Astrocyte (in vitro differentiated cells and primary cell): ENCODE results near the gene TBX6. TPM values are rescaled to one million over a fixed set of nuclear protein-coding genes. Genes with fewer than 3 reads are reported as not detected.
A peak's percentile ranks its signal among the peaks of the same experiment; 100 is the strongest.

Source experiments
- DNase-seq: peaks from one replicate; pipeline ENCODE4 v3.0.0-alpha.2; 2010; ENCODE audit warnings: low read depth
- FAIRE-seq: peaks from 2 replicates; lab custom pipeline; 2011; peaks lifted over from hg19 to GRCh38; lab: Jason Lieb, UNC
- H2AFZ ChIP-seq: 2 replicates; pipeline ENCODE4 v1.6.0; 2012; ENCODE audit warnings: low read depth, low read length, inconsistent platforms
- H3K27ac ChIP-seq: 2 replicates; pipeline ENCODE4 v1.5.1; 2011; ENCODE audit warnings: low read depth, low read length, inconsistent platforms
- H3K27me3 ChIP-seq: 2 replicates; pipeline ENCODE4 v1.6.0; 2011; ENCODE audit warnings: low read length, inconsistent platforms; ENCODE audit not compliant: insufficient read depth
- H3K36me3 ChIP-seq: 2 replicates; pipeline ENCODE4 v1.5.1; 2011; ENCODE audit warnings: low read length, inconsistent platforms; ENCODE audit not compliant: insufficient read depth
- H3K4me1 ChIP-seq: 2 replicates; pipeline ENCODE4 v1.5.1; 2011; ENCODE audit warnings: low read length, inconsistent platforms; ENCODE audit not compliant: insufficient read depth
- H3K4me2 ChIP-seq: 2 replicates; pipeline ENCODE4 v1.6.0; 2012; ENCODE audit warnings: low read length, inconsistent platforms
- H3K4me3 ChIP-seq: 2 replicates; pipeline ENCODE4 v1.5.1; 2011; ENCODE audit warnings: low read depth, mild to moderate bottlenecking, low read length, inconsistent platforms; ENCODE audit not compliant: insufficient read depth
- H3K79me2 ChIP-seq: 2 replicates; pipeline ENCODE4 v1.6.0; 2012; ENCODE audit warnings: mild to moderate bottlenecking, low read length, inconsistent platforms; ENCODE audit not compliant: insufficient read depth
- H3K9ac ChIP-seq: 2 replicates; pipeline ENCODE4 v1.6.0; 2012; ENCODE audit warnings: mild to moderate bottlenecking, low read length, inconsistent platforms
- H3K9me3 ChIP-seq: 2 replicates; pipeline ENCODE4 v1.5.1; 2012; ENCODE audit warnings: low read depth, mild to moderate bottlenecking, low read length, inconsistent platforms; ENCODE audit not compliant: insufficient read depth
- H4K20me1 ChIP-seq: 2 replicates; pipeline ENCODE4 v1.6.0; 2012; ENCODE audit warnings: low read length, inconsistent platforms; ENCODE audit not compliant: insufficient read depth
- H3K27ac Mint-ChIP-seq: one replicate; pipeline ENCODE4 v1.8.0; 2021; ENCODE audit warnings: mild to moderate bottlenecking, mixed read lengths; ENCODE audit not compliant: unreplicated experiment
- H3K27me3 Mint-ChIP-seq: one replicate; pipeline ENCODE4 v1.8.0; 2021; ENCODE audit warnings: low read depth, mixed read lengths; ENCODE audit not compliant: unreplicated experiment
- H3K36me3 Mint-ChIP-seq: one replicate; pipeline ENCODE4 v1.8.0; 2021; ENCODE audit warnings: low read depth, mixed read lengths; ENCODE audit not compliant: unreplicated experiment
- H3K4me1 Mint-ChIP-seq: one replicate; pipeline ENCODE4 v1.8.0; 2021; ENCODE audit warnings: low read depth, mixed read lengths; ENCODE audit not compliant: unreplicated experiment
- H3K4me3 Mint-ChIP-seq: one replicate; pipeline ENCODE4 v1.8.0; 2021; ENCODE audit warnings: mild to moderate bottlenecking, moderate library complexity, mixed read lengths; ENCODE audit not compliant: unreplicated experiment
- H3K9me3 Mint-ChIP-seq: one replicate; pipeline ENCODE4 v1.8.0; 2021; ENCODE audit warnings: mild to moderate bottlenecking, mixed read lengths; ENCODE audit not compliant: unreplicated experiment
- EZH2 ChIP-seq: IDR thresholded peaks from 2 replicates; pipeline ENCODE4 v1.6.1; 2012; ENCODE audit warnings: mild to moderate bottlenecking, low read length, inconsistent platforms; ENCODE audit not compliant: insufficient read depth
- total RNA-seq: library from RNA; stranded (reverse); gene quantifications from 2 replicates; pipeline ENCODE4 v1.2.1, GENCODE V29; 2021
- TF ChIP-seq, protein P1 (sequence below): IDR thresholded peaks from 2 replicates; pipeline ENCODE4 v1.5.1; 2011; ENCODE audit warnings: low read depth, mild to moderate bottlenecking, inconsistent platforms, low read length, moderate library complexity; ENCODE audit not compliant: insufficient read depth

Gene TBX6
- total RNA-seq, 1 donor from 2014 or later, result 0.27 TPM

DNA sequence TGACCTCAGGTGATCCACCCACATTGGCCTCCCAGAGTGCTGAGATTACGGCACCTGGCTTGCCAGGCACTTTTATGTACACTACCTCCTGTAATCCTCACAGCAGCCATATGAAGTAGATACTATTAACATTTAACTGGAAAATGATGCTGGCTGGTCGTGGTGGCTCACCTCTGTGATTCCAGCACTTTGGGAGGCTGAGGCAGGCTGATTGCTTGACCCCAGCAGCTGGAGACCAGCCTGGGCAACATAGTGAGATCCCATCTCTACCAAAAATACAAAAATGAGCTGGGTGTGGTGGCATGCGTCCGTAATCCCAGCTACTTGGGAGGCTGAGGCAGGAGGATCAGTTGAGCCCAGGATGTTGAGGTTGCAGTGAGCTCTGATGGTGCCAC is 33.3 kb upstream of the TBX6 start:
- no peaks in the 10 kb centered on the region for H4K20me1 ChIP-seq
- no peak for FAIRE-seq

DNA sequence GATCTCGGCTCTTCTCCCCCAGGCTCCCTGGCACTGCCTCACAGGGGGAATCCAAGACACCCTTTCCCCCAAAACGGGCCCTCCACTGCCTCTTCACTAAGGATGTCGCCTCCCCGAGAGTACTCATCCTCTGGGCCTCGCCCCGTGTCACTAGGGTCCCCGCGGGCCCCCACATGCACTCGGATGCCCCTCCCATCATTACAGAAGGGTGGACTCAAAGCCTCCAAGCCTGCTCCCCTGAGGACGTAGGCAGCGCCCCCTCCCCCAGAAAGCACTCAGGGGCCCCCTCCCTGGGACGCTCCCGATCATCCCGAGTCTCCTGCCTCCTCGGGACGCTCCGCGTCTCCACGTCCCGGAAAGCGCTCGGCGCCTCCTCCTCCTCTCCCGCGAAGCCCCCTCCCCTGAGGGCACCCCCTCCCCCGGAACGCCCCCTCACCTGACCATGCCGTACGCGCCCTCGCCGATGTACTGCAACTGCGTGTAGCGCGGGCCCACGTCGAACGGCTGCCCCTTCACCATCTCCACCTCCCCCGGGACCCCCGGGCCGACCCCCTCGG is 31.0 kb upstream of the TBX6 start:
- Histone ChIP-seq H4K20me1 (no peaks in the 10 kb centered on the region), H3K27me3 (no peaks in the 10 kb centered on the region), H3K9me3 (no peaks in the 10 kb centered on the region), H3K36me3 (peaks cover 2% of the 10 kb centered on the region), H3K4me2 (peak overlapping the region; percentile 97), H3K4me1 (peaks cover 17% of the 10 kb centered on the region), H2AFZ (peak overlapping the region; percentile 72), H3K27ac (no peak overlapping the region), H3K79me2 (peaks cover 4% of the 10 kb centered on the region), H3K9ac (peak overlapping the region; percentile 83), H3K4me3 (peak overlapping the region; percentile 72)
- FAIRE-seq, result no peak
- Mint-ChIP-seq H3K27ac (peak overlapping the region; percentile 41), H3K4me1 (peaks cover 7% of the 10 kb centered on the region), H3K36me3 (no peaks in the 10 kb centered on the region), H3K27me3 (peaks cover 5% of the 10 kb centered on the region), H3K9me3 (no peaks in the 10 kb centered on the region), H3K4me3 (peak overlapping the region; percentile 88)
- DNase-seq, result no peak
- TF ChIP-seq EZH2, result no peak
- TF ChIP-seq, protein P1, sequence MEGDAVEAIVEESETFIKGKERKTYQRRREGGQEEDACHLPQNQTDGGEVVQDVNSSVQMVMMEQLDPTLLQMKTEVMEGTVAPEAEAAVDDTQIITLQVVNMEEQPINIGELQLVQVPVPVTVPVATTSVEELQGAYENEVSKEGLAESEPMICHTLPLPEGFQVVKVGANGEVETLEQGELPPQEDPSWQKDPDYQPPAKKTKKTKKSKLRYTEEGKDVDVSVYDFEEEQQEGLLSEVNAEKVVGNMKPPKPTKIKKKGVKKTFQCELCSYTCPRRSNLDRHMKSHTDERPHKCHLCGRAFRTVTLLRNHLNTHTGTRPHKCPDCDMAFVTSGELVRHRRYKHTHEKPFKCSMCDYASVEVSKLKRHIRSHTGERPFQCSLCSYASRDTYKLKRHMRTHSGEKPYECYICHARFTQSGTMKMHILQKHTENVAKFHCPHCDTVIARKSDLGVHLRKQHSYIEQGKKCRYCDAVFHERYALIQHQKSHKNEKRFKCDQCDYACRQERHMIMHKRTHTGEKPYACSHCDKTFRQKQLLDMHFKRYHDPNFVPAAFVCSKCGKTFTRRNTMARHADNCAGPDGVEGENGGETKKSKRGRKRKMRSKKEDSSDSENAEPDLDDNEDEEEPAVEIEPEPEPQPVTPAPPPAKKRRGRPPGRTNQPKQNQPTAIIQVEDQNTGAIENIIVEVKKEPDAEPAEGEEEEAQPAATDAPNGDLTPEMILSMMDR, result no peak

More for the DNA sequence above, 33.3 kb upstream of the TBX6 start:
- Mint-ChIP-seq H3K4me1 (peaks cover 7% of the 10 kb centered on the region), H3K36me3 (no peaks in the 10 kb centered on the region), H3K9me3 (no peaks in the 10 kb centered on the region), H3K27me3 (peaks cover 9% of the 10 kb centered on the region), H3K27ac (no peak overlapping the region), H3K4me3 (no peak overlapping the region)
- no peak overlapping the region for H3K4me2 ChIP-seq
- H3K9me3 ChIP-seq, result no peaks in the 10 kb centered on the region
- H3K27ac ChIP-seq, result no peak overlapping the region
- no peaks in the 10 kb centered on the region for H3K36me3 ChIP-seq
- DNase-seq, result no peak
- H2AFZ ChIP-seq, result no peak overlapping the region
- H3K27me3 ChIP-seq, result no peaks in the 10 kb centered on the region
- peaks cover 4% of the 10 kb centered on the region for H3K79me2 ChIP-seq
- H3K4me1 ChIP-seq, result peaks cover 17% of the 10 kb centered on the region
- TF ChIP-seq, protein P1, result no peak
- no peak for TF ChIP-seq EZH2
- no peak overlapping the region for H3K4me3 ChIP-seq
- H3K9ac ChIP-seq, result no peak overlapping the region
